Thoracic aorta (tissue), 2 donors: Measurements from ENCODE around the gene GLA. TPM values are rescaled to one million over a fixed set of nuclear protein-coding genes. Genes with fewer than 3 reads are reported as not detected.
A peak's percentile ranks its signal among the peaks of the same experiment; 100 is the strongest.

ENCODE experiments used
- ATAC-seq: fragments of 150-250 bp; one replicate; pipeline ENCODE4 v1.8.0; 2017; ENCODE audit warnings: low read depth; ENCODE audit not compliant: insufficient number of reproducible peaks, low FRiP score
- DNase-seq: peaks from one replicate; pipeline ENCODE4 v3.0.0-alpha.2; 2020; ENCODE audit warnings: low spot score
- H3K27ac ChIP-seq, 2 donors: fragments of 200-600 bp; sonication (generic); 1 replicate in 1 of 2; 2 replicates in 1 of 2; pipeline ENCODE4 v1.5.1; 2016; ENCODE audit warnings: mild to moderate bottlenecking in 2 of 2, moderate library complexity in 2 of 2
- H3K27me3 ChIP-seq: fragments of 200-600 bp; sonication (generic); replicated peaks from 2 replicates; pipeline ENCODE4 v1.6.0; 2016; ENCODE audit warnings: mild to moderate bottlenecking; ENCODE audit not compliant: insufficient read depth
- H3K36me3 ChIP-seq: fragments of 200-600 bp; sonication (generic); one replicate; pipeline ENCODE4 v1.5.1; 2016
- H3K4me1 ChIP-seq, 2 donors: fragments of 200-600 bp; sonication (generic); 1 replicate in 1 of 2; 2 replicates in 1 of 2; pipeline versions ENCODE4 v1.5.1 to v1.6.0; 2016; ENCODE audit warnings: low read depth in 2 of 2, mild to moderate bottlenecking in 1 of 2; ENCODE audit not compliant: control insufficient read depth in 1 of 2
- H3K4me3 ChIP-seq: fragments of 200-600 bp; sonication (generic); 2 replicates; pipeline ENCODE4 v1.5.1; 2016; ENCODE audit warnings: mild to moderate bottlenecking
- H3K9me3 ChIP-seq: fragments of 200-600 bp; sonication (generic); 2 replicates; pipeline ENCODE4 v1.5.1; 2016
- CTCF ChIP-seq: fragments of 200-600 bp; sonication (generic); IDR thresholded peaks from one replicate; pipeline ENCODE4 v1.5.1; 2019; ENCODE audit warnings: antibody characterized with exemption
- total RNA-seq, 2 donors: library from RNA; depleted of rRNA; stranded (reverse); fragments of >200 nt; gene quantifications; one replicate each; pipeline versions ENCODE4 v1.1.0 to v1.2.3, GENCODE V29; 2016

The GLA gene
- total RNA-seq, 2 donors from 2014 or later = 17.6 to 23.2 TPM

- TF ChIP-seq CTCF = no peak
- Histone ChIP-seq H3K36me3 (no peaks in the 10 kb centered on the region), H3K27me3 (no peaks in the 10 kb centered on the region), H3K27ac (no peak overlapping the region), H3K4me3 (no peak overlapping the region), H3K4me1 (no peaks in the 10 kb centered on the region), H3K9me3 (no peaks in the 10 kb centered on the region)
- ATAC-seq = no peak
- no peak for DNase-seq
These were observed 47.3 kb downstream of the GLA start for GRCh38 chrX:101360390-101360789.

- H3K9me3 ChIP-seq = no peaks in the 10 kb centered on the region
- no peak for TF ChIP-seq CTCF
- H3K4me3 ChIP-seq = no peak overlapping the region
- no peaks in the 10 kb centered on the region for H3K36me3 ChIP-seq
- H3K4me1 ChIP-seq = no peaks in the 10 kb centered on the region
- DNase-seq = no peak
- H3K27ac ChIP-seq = no peak overlapping the region
- no peaks in the 10 kb centered on the region for H3K27me3 ChIP-seq
- no peak for ATAC-seq
These were observed 47.8 kb downstream of the GLA start for GRCh38 chrX:101359966-101360365.

- H3K9me3 ChIP-seq = no peaks in the 10 kb centered on the region
- no peak overlapping the region for H3K27ac ChIP-seq
- no peak for TF ChIP-seq CTCF
- ATAC-seq = no peak
- no peak overlapping the region for H3K4me3 ChIP-seq
- DNase-seq = no peak
- no peaks in the 10 kb centered on the region for H3K4me1 ChIP-seq
- H3K27me3 ChIP-seq = no peaks in the 10 kb centered on the region
- no peaks in the 10 kb centered on the region for H3K36me3 ChIP-seq
These were observed 50.4 kb downstream of the GLA start for GRCh38 chrX:101357166-101357795.

- DNase-seq (no peak), ATAC-seq (no peak)
- no peak for TF ChIP-seq CTCF
- Histone ChIP-seq H3K27ac (peak overlapping the region in 1 of 2 donors; percentile 89), H3K27me3 (no peaks in the 10 kb centered on the region), H3K4me1 (peaks cover 0 to 10% of the 10 kb centered on the region in 2 donors), H3K36me3 (no peaks in the 10 kb centered on the region), H3K9me3 (no peaks in the 10 kb centered on the region), H3K4me3 (peak overlapping the region; percentile 87)
These were observed 58.5 kb downstream of the GLA start for GRCh38 chrX:101349193-101349562.

GRCh38 chrX:101348452-101349192 is 59.1 kb downstream of the GLA start, which contains the start of gene TIMM8A:
TSS of gene TIMM8A (minus strand) at chrX:101348742. CDS start at chrX:101348664, 78 bp downstream.
- peak within 1 kb of the TSS; percentile 87 for H3K4me3 ChIP-seq
- H3K4me1 ChIP-seq = peaks cover 0 to 10% of the 10 kb centered on the region in 2 donors
- DNase-seq = peak; percentile 6
- H3K36me3 ChIP-seq = no peaks in the 10 kb centered on the region
- peak; percentile 88 for ATAC-seq
- no peaks in the 10 kb centered on the region for H3K9me3 ChIP-seq
- peak within 1 kb of the TSS; percentile 78 to 89 for H3K27ac ChIP-seq
- no peaks in the 10 kb centered on the region for H3K27me3 ChIP-seq
- no peak for TF ChIP-seq CTCF
